ENCODE measurements around the gene CHD5. TPM values are rescaled to one million over a fixed set of nuclear protein-coding genes. Genes with fewer than 3 reads are reported as not detected.

The CHD5 gene
- total and polyA plus RNA-seq, 4 donors, result 9.9 to 51.1 (median 34.4) TPM

DNA sequence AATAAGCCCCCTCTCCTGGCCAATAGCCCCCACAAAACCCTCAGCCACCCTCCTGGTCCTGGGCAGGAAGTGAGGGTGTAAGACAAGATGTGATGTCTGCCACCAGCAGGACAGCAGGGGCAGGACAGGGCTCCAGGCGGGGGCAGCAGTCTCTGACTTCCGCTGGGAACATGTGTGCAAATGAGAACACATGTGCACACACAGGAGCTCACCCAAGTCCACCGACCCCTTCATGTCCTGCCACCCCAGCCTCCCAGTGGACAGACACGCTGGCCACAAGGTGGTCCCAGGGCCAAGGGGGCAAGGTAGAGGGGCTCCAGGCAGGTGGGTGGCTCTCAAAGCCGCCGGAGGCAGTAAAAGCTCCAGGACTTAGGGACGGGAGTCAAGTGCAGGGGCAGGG is 74.4 kb downstream of the CHD5 start:
- DNase-seq (ENCODE audit: low read depth in 4 of 6, low spot score in 6 of 6), result no peak
- Histone ChIP-seq H3K4me1 (ENCODE audit: control insufficient read depth, insufficient read depth, low read length) (peaks cover 6% of the 10 kb centered on the region), H3K4me3 (ENCODE audit: low read depth, low read length) (no peak overlapping the region), H3K36me3 (ENCODE audit: control insufficient read depth, insufficient read depth, low read length) (peaks cover 78% of the 10 kb centered on the region), H3K27me3 (ENCODE audit: control insufficient read depth, insufficient read depth, low read length) (no peaks in the 10 kb centered on the region), H3K9me3 (ENCODE audit: control insufficient read depth, insufficient read depth, low read length) (no peaks in the 10 kb centered on the region), H3K27ac (ENCODE audit: low read depth, low read length) (no peak overlapping the region)
- 72% methylated on average over 7 of the region's 7 CpGs for WGBS (ENCODE audit: insufficient coverage)

DNA sequence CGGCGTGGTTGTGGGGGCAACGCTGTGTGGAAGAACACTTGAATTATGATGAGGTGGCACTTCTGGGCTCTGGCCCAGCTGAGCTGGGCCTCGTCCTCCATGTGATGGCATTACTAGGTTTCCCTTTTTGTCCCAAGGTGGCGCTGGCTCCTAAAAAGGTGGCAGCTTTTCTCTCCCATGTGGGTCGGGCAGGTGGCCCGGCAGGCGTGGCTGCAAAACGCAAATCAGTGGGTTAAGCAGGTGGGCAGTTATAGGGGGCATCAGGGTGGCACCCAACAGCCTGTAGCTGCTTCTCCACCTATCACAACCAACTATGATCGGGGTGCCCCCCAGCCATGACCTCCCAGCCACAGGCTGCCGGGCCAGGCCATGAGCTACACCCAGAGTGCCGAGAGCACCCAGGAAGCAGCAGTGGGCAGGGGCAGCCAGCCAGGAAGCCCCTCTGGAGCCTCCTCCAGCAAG is 74.9 kb downstream of the CHD5 start:
- Histone ChIP-seq H3K27ac (ENCODE audit: low read depth, low read length) (no peak overlapping the region), H3K36me3 (ENCODE audit: control insufficient read depth, insufficient read depth, low read length) (peaks cover 78% of the 10 kb centered on the region), H3K4me3 (ENCODE audit: low read depth, low read length) (no peak overlapping the region), H3K9me3 (ENCODE audit: control insufficient read depth, insufficient read depth, low read length) (no peaks in the 10 kb centered on the region), H3K27me3 (ENCODE audit: control insufficient read depth, insufficient read depth, low read length) (no peaks in the 10 kb centered on the region), H3K4me1 (ENCODE audit: control insufficient read depth, insufficient read depth, low read length) (peaks cover 10% of the 10 kb centered on the region)
- WGBS (ENCODE audit: insufficient coverage), result 91% methylated on average over 8 of the region's 12 CpGs
- DNase-seq (ENCODE audit: low read depth in 4 of 6, low spot score in 6 of 6), result no peak

DNA sequence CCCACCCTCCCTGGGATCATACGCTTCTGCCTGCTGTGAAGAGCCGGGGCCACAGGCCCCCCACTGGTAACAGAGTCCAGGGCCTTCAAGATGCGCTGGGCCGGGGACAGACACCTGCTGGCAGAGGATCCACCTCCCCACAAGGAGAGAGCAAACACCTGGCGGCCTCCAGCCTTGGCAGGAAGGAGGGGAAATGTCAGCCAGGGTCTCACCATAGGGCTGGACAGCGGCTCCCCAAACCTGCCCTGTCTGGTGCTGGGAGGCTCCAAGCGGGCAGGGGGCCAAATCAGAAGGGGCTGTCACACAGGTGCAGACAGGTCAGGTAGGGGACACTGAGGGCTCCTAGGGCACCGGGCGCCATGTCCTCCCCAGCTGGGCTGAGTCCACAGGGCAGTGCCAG is 75.5 kb downstream of the CHD5 start:
- Histone ChIP-seq H3K27ac (ENCODE audit: low read depth, low read length) (no peak overlapping the region), H3K27me3 (ENCODE audit: control insufficient read depth, insufficient read depth, low read length) (no peaks in the 10 kb centered on the region), H3K9me3 (ENCODE audit: control insufficient read depth, insufficient read depth, low read length) (no peaks in the 10 kb centered on the region), H3K4me3 (ENCODE audit: low read depth, low read length) (no peak overlapping the region), H3K4me1 (ENCODE audit: control insufficient read depth, insufficient read depth, low read length) (peaks cover 10% of the 10 kb centered on the region), H3K36me3 (ENCODE audit: control insufficient read depth, insufficient read depth, low read length) (peaks cover 78% of the 10 kb centered on the region)
- WGBS (ENCODE audit: insufficient coverage), result 88% methylated on average over 6 of the region's 9 CpGs
- DNase-seq (ENCODE audit: low read depth in 4 of 6, low spot score in 6 of 6), result no peak

DNA sequence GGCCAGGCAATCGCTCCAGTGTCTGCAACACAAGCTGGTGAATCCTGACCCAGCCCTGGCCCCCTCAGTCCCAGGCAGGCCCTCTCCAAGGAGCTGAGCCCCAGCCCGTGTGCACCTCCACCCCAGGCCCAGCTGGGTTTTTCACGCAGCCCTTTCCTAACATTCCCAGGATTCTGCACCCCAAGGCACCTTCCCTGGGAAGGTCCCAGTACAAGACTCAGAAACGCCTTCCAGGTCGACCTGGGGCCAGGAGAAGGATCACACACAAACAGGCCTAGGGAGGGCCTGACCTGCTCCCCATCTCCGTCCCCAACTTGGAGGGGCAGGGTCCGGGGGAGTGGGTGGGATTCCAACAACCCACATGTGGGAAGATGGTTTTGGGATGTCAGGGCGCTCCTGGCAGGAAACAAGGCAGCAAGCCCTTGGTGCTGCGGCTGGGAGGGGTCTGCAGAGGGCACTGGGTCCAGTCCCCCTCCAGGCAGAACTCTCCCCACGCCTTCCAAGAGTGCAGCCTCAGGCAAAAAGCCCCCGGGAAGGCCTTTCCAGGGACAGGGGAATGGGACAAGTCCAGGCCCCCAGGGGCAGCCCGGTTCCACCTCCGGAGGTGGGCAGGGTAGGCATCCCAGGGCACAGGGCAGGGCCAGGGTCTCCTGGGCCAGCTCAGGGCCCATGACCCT is 76.1 kb downstream of the CHD5 start:
- 71% methylated on average over 11 of the region's 13 CpGs for WGBS (ENCODE audit: insufficient coverage)
- no peak for DNase-seq (ENCODE audit: low read depth in 4 of 6, low spot score in 6 of 6)
- H3K27me3 ChIP-seq (ENCODE audit: control insufficient read depth, insufficient read depth, low read length), result no peaks in the 10 kb centered on the region

DNA sequence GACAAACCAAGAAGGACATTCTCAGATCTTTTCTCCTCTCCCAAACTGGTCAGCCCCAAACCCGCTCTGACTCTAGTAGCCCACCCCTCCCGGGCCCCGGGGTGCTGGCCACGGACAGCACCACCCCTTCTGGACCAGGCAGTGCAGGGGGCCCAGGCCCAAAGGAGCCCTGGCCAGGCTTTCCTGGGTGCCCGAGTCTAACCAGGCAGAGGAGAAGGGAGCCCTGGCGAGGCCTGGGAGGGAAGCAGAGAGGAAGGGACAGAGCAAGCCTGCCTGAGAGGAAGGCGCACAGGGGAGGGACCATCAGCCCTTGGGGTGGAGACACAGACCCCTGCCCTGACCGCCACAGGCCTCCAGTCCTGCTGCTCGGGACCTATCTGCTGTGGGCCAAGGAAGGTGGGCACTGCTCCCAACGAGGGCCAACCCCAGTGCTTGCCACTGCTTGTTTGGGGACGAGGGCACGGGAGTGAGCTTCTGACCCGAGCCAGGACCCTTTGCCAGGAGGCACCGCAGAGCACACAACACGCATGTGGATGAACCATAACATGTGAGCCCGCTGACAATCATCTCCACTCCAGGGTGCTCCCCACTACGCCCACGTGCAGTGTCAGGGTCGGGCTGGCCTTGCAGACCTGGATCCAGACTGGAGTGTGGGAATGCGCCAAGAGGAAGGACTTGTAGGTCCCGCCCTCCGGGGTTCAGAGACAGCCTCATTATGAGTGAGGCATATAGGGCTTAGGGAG is 76.8 kb downstream of the CHD5 start:
- Histone ChIP-seq H3K4me3 (ENCODE audit: low read depth, low read length) (no peak overlapping the region), H3K36me3 (ENCODE audit: control insufficient read depth, insufficient read depth, low read length) (peaks cover 80% of the 10 kb centered on the region), H3K27ac (ENCODE audit: low read depth, low read length) (no peak overlapping the region), H3K4me1 (ENCODE audit: control insufficient read depth, insufficient read depth, low read length) (peaks cover 10% of the 10 kb centered on the region), H3K27me3 (ENCODE audit: control insufficient read depth, insufficient read depth, low read length) (no peaks in the 10 kb centered on the region), H3K9me3 (ENCODE audit: control insufficient read depth, insufficient read depth, low read length) (no peaks in the 10 kb centered on the region)
- DNase-seq (ENCODE audit: low read depth in 4 of 6, low spot score in 6 of 6), result no peak
- 84% methylated on average over 22 of the region's 22 CpGs for WGBS (ENCODE audit: insufficient coverage)

More for the DNA sequence above, 76.1 kb downstream of the CHD5 start:
- H3K4me1 ChIP-seq (ENCODE audit: control insufficient read depth, insufficient read depth, low read length), result peaks cover 10% of the 10 kb centered on the region
- no peak overlapping the region for H3K4me3 ChIP-seq (ENCODE audit: low read depth, low read length)
- H3K27ac ChIP-seq (ENCODE audit: low read depth, low read length), result no peak overlapping the region
- H3K36me3 ChIP-seq (ENCODE audit: control insufficient read depth, insufficient read depth, low read length), result peaks cover 78% of the 10 kb centered on the region
- H3K9me3 ChIP-seq (ENCODE audit: control insufficient read depth, insufficient read depth, low read length), result no peaks in the 10 kb centered on the region

DNA sequence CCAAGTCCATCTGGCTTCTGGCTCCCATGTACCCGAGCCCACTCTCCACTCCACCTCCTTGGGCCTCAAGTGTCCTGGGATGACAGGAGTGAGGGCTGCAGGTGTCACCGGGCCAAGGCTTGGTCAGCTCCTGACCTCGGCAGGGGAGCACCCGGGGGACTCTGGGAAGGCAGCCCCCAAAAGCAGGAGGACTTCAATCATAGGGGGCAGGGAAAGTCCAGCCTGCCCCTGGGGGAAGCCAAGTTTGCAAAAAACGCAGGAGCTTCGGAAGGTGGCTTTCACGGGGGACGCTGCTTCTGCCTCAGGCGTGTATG is 77.6 kb downstream of the CHD5 start:
- 88% methylated on average over 8 of the region's 9 CpGs for WGBS (ENCODE audit: insufficient coverage)
- H3K4me1 ChIP-seq (ENCODE audit: control insufficient read depth, insufficient read depth, low read length), result peaks cover 10% of the 10 kb centered on the region
- H3K27ac ChIP-seq (ENCODE audit: low read depth, low read length), result no peak overlapping the region
- H3K27me3 ChIP-seq (ENCODE audit: control insufficient read depth, insufficient read depth, low read length), result no peaks in the 10 kb centered on the region
- H3K36me3 ChIP-seq (ENCODE audit: control insufficient read depth, insufficient read depth, low read length), result peaks cover 84% of the 10 kb centered on the region
- H3K4me3 ChIP-seq (ENCODE audit: low read depth, low read length), result no peak overlapping the region
- no peak for DNase-seq (ENCODE audit: low read depth in 4 of 6, low spot score in 6 of 6)
- no peaks in the 10 kb centered on the region for H3K9me3 ChIP-seq (ENCODE audit: control insufficient read depth, insufficient read depth, low read length)

DNA sequence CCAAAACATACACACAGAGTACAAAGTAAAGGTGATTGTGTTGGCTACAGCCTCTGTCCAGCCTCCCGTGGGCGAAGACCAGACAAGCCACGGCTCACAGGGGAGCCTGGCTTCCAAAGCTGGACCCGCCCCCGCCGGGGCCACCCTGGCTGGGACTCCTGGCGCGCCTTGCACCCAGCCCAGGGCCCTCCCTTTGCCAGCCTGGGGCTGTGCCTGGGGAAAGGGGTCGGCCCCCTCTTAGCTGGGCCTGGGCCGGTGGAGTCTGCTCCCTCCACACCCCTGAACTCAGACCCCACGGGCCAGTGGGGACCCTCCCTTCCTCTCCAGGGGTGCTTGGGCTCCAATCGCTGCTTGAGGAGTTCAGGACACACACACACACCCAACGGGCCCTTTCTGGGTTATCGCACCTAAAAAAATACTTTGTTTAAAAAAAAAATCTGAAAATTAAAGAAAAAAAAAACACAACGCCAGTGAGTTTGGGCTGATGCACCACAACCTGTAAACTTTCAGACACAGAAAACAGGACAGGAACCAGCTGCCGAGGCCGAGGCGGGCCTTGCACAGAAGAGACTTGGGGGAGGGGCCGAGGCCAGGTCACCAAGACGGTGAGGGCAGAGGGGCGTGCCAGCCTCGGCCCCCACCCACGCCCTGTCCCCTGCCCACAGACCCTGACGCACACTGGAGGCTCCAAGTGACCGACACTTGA is 78.1 kb downstream of the CHD5 start:
- peaks cover 85% of the 10 kb centered on the region for H3K36me3 ChIP-seq (ENCODE audit: control insufficient read depth, insufficient read depth, low read length)
- H3K27me3 ChIP-seq (ENCODE audit: control insufficient read depth, insufficient read depth, low read length), result no peaks in the 10 kb centered on the region
- H3K4me3 ChIP-seq (ENCODE audit: low read depth, low read length), result no peak overlapping the region
- no peak for DNase-seq (ENCODE audit: low read depth in 4 of 6, low spot score in 6 of 6)
- no peaks in the 10 kb centered on the region for H3K9me3 ChIP-seq (ENCODE audit: control insufficient read depth, insufficient read depth, low read length)
- H3K4me1 ChIP-seq (ENCODE audit: control insufficient read depth, insufficient read depth, low read length), result peaks cover 10% of the 10 kb centered on the region
- WGBS (ENCODE audit: insufficient coverage), result 69% methylated on average over 19 of the region's 25 CpGs
- no peak overlapping the region for H3K27ac ChIP-seq (ENCODE audit: low read depth, low read length)

DNA sequence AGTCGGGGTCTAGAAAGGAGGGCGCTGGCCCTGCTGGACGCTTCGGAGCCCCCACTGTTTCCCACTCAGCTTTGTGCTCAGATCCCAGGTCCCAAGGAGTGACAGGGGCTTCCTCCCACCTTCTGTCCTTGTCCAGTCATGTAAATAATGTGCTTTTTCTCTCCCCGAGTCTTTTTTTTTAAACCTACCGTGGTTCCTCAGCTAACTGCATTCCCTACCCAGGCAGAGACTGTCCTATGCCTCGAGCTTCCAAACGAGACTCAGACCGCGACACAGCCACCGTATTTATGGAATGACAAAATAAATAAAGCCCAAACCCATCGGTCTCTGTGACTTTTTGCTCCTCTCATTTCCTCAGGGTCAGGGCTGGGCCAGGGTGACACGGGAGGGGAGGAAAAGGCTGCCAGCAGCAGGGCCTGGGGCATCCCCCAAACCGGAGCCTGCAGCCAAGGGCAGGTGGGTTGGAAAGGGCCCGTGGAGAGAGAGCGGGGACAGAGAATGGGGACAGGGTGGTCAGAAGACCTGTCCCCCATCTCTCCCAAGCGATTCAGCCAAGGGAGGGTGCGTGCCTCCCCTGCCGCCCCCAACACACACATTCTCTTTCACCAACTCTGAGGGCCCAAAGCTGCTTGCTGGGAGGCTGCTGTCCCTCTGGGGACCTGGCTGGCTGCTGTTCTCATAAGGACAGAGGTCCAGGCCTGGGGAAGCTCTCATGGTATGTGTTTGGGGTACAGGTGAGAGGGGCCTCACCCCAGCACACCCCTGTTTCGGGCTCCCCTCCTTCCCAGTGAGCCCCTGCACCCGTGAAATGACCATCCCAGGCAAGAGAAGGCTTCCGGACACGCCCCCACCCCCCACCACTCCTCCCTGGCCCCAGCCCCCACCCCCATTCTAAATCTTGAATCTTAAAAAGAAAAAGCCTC is 79.0 kb downstream of the CHD5 start:
- H3K27ac ChIP-seq (ENCODE audit: low read depth, low read length), result no peak overlapping the region
- no peak for DNase-seq (ENCODE audit: low read depth in 4 of 6, low spot score in 6 of 6)
- H3K9me3 ChIP-seq (ENCODE audit: control insufficient read depth, insufficient read depth, low read length), result no peaks in the 10 kb centered on the region
- H3K27me3 ChIP-seq (ENCODE audit: control insufficient read depth, insufficient read depth, low read length), result no peaks in the 10 kb centered on the region
- H3K4me3 ChIP-seq (ENCODE audit: low read depth, low read length), result no peak overlapping the region
- peaks cover 10% of the 10 kb centered on the region for H3K4me1 ChIP-seq (ENCODE audit: control insufficient read depth, insufficient read depth, low read length)
- H3K36me3 ChIP-seq (ENCODE audit: control insufficient read depth, insufficient read depth, low read length), result peaks cover 88% of the 10 kb centered on the region
- 48% methylated on average over 10 of the region's 23 CpGs for WGBS (ENCODE audit: insufficient coverage)

Measured in spinal cord (tissue), 10 donors.